SK-N-SH treated with all-trans-retinoic acid at 6 μM for 48 hours (cell line): ENCODE measurements around the gene RNF10.

Source experiments
- ATAC-seq: fragments of 200-7000 bp; cut with Tn5 transposase; 3 replicates; pipeline ENCODE4 v1.9.1; 2020; ENCODE audit warnings: mild to moderate bottlenecking, moderate library complexity
- ARNTL ChIP-seq: fragments of 450-650 bp; formaldehyde crosslinking; IDR thresholded peaks from 2 replicates; pipeline ENCODE4 v1.5.0; 2020; ENCODE audit warnings: low read depth, mild to moderate bottlenecking, moderate library complexity, borderline replicate concordance
- BACH2 ChIP-seq: fragments of 250-450 bp; sonication (Bioruptor Pico); IDR thresholded peaks from 2 replicates; pipeline ENCODE4 v1.9.0; 2021; ENCODE audit warnings: mild to moderate bottlenecking, borderline replicate concordance
- CREB5 ChIP-seq: fragments of 250-450 bp; sonication (Bioruptor Pico); IDR thresholded peaks from 2 replicates; pipeline ENCODE4 v1.5.1; 2020; ENCODE audit warnings: low read depth, mild to moderate bottlenecking, moderate library complexity
- CSDC2 ChIP-seq: fragments of 250-450 bp; sonication (Bioruptor Pico); IDR thresholded peaks from 2 replicates; pipeline ENCODE4 v1.5.0; 2020; ENCODE audit warnings: mild to moderate bottlenecking, moderate library complexity
- CSRNP3 ChIP-seq: fragments of 250-450 bp; sonication (Bioruptor Pico); IDR thresholded peaks from 2 replicates; pipeline ENCODE4 v1.5.1; 2021; ENCODE audit warnings: mild to moderate bottlenecking, moderate library complexity
- ESRRG ChIP-seq: fragments of 250-450 bp; sonication (Bioruptor Pico); IDR thresholded peaks from 2 replicates; pipeline ENCODE4 v1.6.1; 2021; ENCODE audit warnings: mild to moderate bottlenecking
- GLIS3 ChIP-seq: fragments of 250-450 bp; sonication (Bioruptor Pico); IDR thresholded peaks from 2 replicates; pipeline ENCODE4 v1.5.0; 2020; ENCODE audit warnings: mild to moderate bottlenecking, moderate library complexity
- ISL1 ChIP-seq: fragments of 250-450 bp; sonication (Bioruptor Pico); IDR thresholded peaks from 2 replicates; pipeline ENCODE4 v2.1.2; 2022; ENCODE audit warnings: mild to moderate bottlenecking, moderate library complexity
- OSR1 ChIP-seq: fragments of 250-450 bp; sonication (Bioruptor Pico); IDR thresholded peaks from 2 replicates; pipeline ENCODE4 v1.8.0; 2022; ENCODE audit warnings: moderate library complexity, mild to moderate bottlenecking, inconsistent platforms
- PATZ1 ChIP-seq: fragments of 250-450 bp; sonication (Bioruptor Pico); IDR thresholded peaks from 2 replicates; pipeline ENCODE4 v1.8.0; 2020; ENCODE audit warnings: mild to moderate bottlenecking, moderate library complexity, borderline replicate concordance
- PPARA ChIP-seq: fragments of 250-450 bp; sonication (Bioruptor Pico); IDR thresholded peaks from 2 replicates; pipeline ENCODE4 v1.5.0; 2020; ENCODE audit warnings: mild to moderate bottlenecking, borderline replicate concordance
- RARB ChIP-seq: fragments of 250-450 bp; sonication (Bioruptor Pico); IDR thresholded peaks from 2 replicates; pipeline ENCODE4 v1.8.0; 2021; ENCODE audit warnings: mild to moderate bottlenecking, moderate library complexity
- SNAI2 ChIP-seq: fragments of 250-450 bp; sonication (Bioruptor Pico); IDR thresholded peaks from 2 replicates; pipeline ENCODE4 v1.5.0; 2020; ENCODE audit warnings: mild to moderate bottlenecking, moderate library complexity
- TCF4 ChIP-seq: fragments of 250-450 bp; sonication (Bioruptor Pico); IDR thresholded peaks from 2 replicates; pipeline ENCODE4 v1.8.0; 2021; ENCODE audit warnings: mild to moderate bottlenecking, moderate library complexity, borderline replicate concordance
- TOX ChIP-seq: fragments of 250-450 bp; sonication (Bioruptor Pico); IDR thresholded peaks from 2 replicates; pipeline ENCODE4 v1.8.0; 2021; ENCODE audit warnings: mild to moderate bottlenecking, moderate library complexity, borderline replicate concordance
- ZC3H10 ChIP-seq: fragments of 250-450 bp; sonication (Bioruptor Pico); IDR thresholded peaks from 2 replicates; pipeline ENCODE4 v1.5.1; 2021; ENCODE audit warnings: mild to moderate bottlenecking, moderate library complexity
- ZFP3 ChIP-seq: fragments of 250-450 bp; sonication (Bioruptor Pico); IDR thresholded peaks from 2 replicates; pipeline ENCODE4 v1.5.0; 2020; ENCODE audit warnings: mild to moderate bottlenecking, moderate library complexity
- ZFP30 ChIP-seq: fragments of 450-650 bp; formaldehyde crosslinking; IDR thresholded peaks from 2 replicates; pipeline ENCODE4 v1.5.0; 2022; ENCODE audit warnings: mild to moderate bottlenecking, moderate library complexity
- ZNF565 ChIP-seq: fragments of 450-650 bp; formaldehyde crosslinking; conservative IDR thresholded peaks from 2 replicates; pipeline ENCODE4 v1.5.0; 2020; ENCODE audit warnings: low read depth, mild to moderate bottlenecking, moderate library complexity
- ZNF70 ChIP-seq: fragments of 450-650 bp; formaldehyde crosslinking; IDR thresholded peaks from 2 replicates; pipeline ENCODE4 v1.5.0; 2020; ENCODE audit warnings: mild to moderate bottlenecking, moderate library complexity

The RNF10 gene

GRCh38 chr12:120586206-120586605, 52.0 kb downstream of the RNF10 start:
- ATAC-seq = no peak
- no peak for TF ChIP-seq ISL1 (CRISPR knock-in tag)
- no peak for TF ChIP-seq CREB5
- TF ChIP-seq CSDC2 = no peak
- no peak for TF ChIP-seq ZFP3 (CRISPR knock-in tag)
- TF ChIP-seq, all 23 proteins: peak for 0

GRCh38 chr12:120586860-120587259, 52.7 kb downstream of the RNF10 start:
- TF ChIP-seq TOX (CRISPR knock-in tag) (no peak), ZFP30 (CRISPR knock-in tag) (no peak), ARNTL (CRISPR knock-in tag) (no peak), SNAI2 (no peak), ESRRG (CRISPR knock-in tag) (no peak), CSRNP3 (CRISPR knock-in tag) (no peak), OSR1 (no peak), ISL1 (CRISPR knock-in tag) (no peak), ZNF70 (CRISPR knock-in tag) (no peak), PPARA (CRISPR knock-in tag) (no peak), ZC3H10 (CRISPR knock-in tag) (no peak), ZNF565 (no peak), GLIS3 (CRISPR knock-in tag) (no peak), RARB (CRISPR knock-in tag) (no peak), ZFP3 (CRISPR knock-in tag) (no peak)
- ATAC-seq = no peak

- no peak for TF ChIP-seq ZNF565
- TF ChIP-seq SNAI2 = no peak
- no peak for TF ChIP-seq ZC3H10 (CRISPR knock-in tag)
- TF ChIP-seq, all 23 proteins: peak for 0
- ATAC-seq = no peak
Observed at GRCh38 chr12:120588371-120588770, 54.2 kb downstream of the RNF10 start.

GRCh38 chr12:120588948-120589930, 55.1 kb downstream of the RNF10 start:
- no peak for TF ChIP-seq BACH2
- TF ChIP-seq ESRRG (CRISPR knock-in tag) = no peak
- TF ChIP-seq PPARA (CRISPR knock-in tag) = no peak
- TF ChIP-seq ZNF565 = no peak
- TF ChIP-seq CSDC2 = no peak
- no peak for TF ChIP-seq TCF4
- no peak for TF ChIP-seq CREB5
- no peak for TF ChIP-seq CSRNP3 (CRISPR knock-in tag)
- TF ChIP-seq OSR1 = no peak
- no peak for TF ChIP-seq ZFP30 (CRISPR knock-in tag)
- no peak for TF ChIP-seq RARB (CRISPR knock-in tag)
- no peak for TF ChIP-seq ARNTL (CRISPR knock-in tag)
- TF ChIP-seq PATZ1 (CRISPR knock-in tag) = no peak
- no peak for TF ChIP-seq SNAI2
- no peak for TF ChIP-seq ZNF70 (CRISPR knock-in tag)
- TF ChIP-seq ZC3H10 (CRISPR knock-in tag) = no peak
- TF ChIP-seq TOX (CRISPR knock-in tag) = no peak
- ATAC-seq = no peak
